Measurements from ENCODE around the gene HLA-DQB2. TPM values are rescaled to one million over a fixed set of nuclear protein-coding genes. Genes with fewer than 3 reads are reported as not detected.
"Not testable (repeated sequence)": the region's sequence is repeated elsewhere in the genome, so short reads cannot be mapped to it uniquely, and the experiment has no call there.

The HLA-DQB2 gene
- polyA plus RNA-seq (2011; rRNA removed): not detected in 2 replicates
- not detected in 2 replicates for polyA minus RNA-seq (2011; rRNA and poly(A)+ RNA removed)

DNA sequence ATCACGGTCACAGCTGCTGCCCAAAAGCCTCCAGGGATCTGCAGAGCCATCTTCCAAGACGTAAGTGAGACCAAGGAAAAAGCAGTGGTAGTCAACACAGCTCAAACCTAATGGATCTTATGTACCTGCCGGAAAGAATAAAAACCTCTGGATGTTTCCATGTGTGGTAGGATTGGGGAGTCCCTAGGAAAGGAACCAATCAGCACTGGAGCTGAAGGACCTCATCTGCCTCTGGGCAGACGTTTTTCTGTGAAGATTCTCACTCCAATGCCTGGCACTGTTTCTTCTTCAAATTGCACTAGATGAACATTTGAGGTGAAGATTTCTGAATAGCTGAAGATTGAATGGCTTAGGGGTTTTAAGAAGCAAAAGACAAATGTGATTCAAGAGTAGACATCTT is at the start of gene HLA-DQB2:
HLA-DQB2 (minus strand) TSS at position 112 of the 400 bp plus-strand sequence; CDS start at position 50, 62 bp downstream.
- Histone ChIP-seq H3K36me3 (ENCODE audit: control insufficient read depth, insufficient read depth, low read length) (no peaks in the 10 kb centered on the region), H3K4me3 (ENCODE audit: low read depth, low read length) (no peak within 1 kb of the TSS), H3K27me3 (ENCODE audit: control insufficient read depth, insufficient read depth, low read length) (peaks cover 1% of the 10 kb centered on the region; the same call in 1 of the 2 replicates)
- CTCF ChIA-PET: no interaction called here
- DNase-seq (ENCODE audit: low read depth): no peak
- POLR2A ChIA-PET: no interaction called here
- TF ChIP-seq CTCF (IDR thresholded peaks at IDR 0.05; ENCODE audit: insufficient read depth, low read depth, low read length): no peak

- POLR2A ChIA-PET: no interaction called here
- Histone ChIP-seq H3K36me3 (ENCODE audit: control insufficient read depth, insufficient read depth, low read length) (no peaks in the 10 kb centered on the region), H3K4me3 (ENCODE audit: low read depth, low read length) (no peak overlapping the region), H3K27me3 (ENCODE audit: control insufficient read depth, insufficient read depth, low read length) (peaks cover 6% of the 10 kb centered on the region)
- TF ChIP-seq CTCF (IDR thresholded peaks at IDR 0.05; ENCODE audit: insufficient read depth, low read depth, low read length): no peak
- CTCF ChIA-PET: interaction anchor here (0.7 to 1.6 kb wide), 3 partner anchors 12 to 59 kb away, joined by 3 to 4 read pairs (median 4); no protein-coding TSS in a partner anchor
- no peak for DNase-seq (ENCODE audit: low read depth)
Observed at GRCh38 chr6:32809171-32809570, 45.8 kb upstream of the HLA-DQB2 start.

DNA sequence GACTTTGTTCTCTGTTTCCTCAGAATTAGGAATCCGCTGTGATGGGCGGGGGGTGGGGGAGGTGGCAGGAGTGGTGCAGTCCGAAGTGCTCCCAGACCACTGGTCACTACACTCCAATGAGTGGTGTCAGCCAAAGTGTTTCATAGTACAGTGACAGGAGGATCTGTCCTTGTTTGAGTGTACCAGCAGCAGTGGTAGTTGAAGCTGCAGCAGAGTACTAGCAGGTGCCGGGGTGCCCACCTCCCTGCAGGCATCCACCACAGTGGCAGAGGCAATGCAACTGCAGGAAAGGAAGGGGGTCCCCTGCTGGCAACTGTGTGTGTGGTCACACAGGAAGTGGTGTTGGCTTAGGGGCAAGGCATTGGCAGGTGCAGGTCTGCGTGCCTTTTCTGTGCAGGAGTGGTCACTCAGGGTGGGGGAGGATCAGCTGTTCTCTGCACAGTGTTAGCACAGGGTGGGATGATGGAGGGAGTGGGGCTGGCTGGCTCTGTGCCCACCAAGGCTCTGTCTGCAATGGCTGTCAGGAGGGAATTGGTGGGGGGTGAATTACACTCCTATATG is 43.8 kb upstream of the HLA-DQB2 start:
- no peak for DNase-seq (ENCODE audit: low read depth)
- H3K27me3 ChIP-seq (ENCODE audit: control insufficient read depth, insufficient read depth, low read length): 0 out of 2 replicates have a peak, but pooled peaks cover 1% of the 10 kb centered on the region
- no peaks in the 10 kb centered on the region for H3K36me3 ChIP-seq (ENCODE audit: control insufficient read depth, insufficient read depth, low read length)
- H3K4me3 ChIP-seq (ENCODE audit: low read depth, low read length): no peak overlapping the region
- no peak for TF ChIP-seq CTCF (IDR thresholded peaks at IDR 0.05; ENCODE audit: insufficient read depth, low read depth, low read length)
- ChIA-PET POLR2A (no interaction called here), CTCF (interaction anchor here (1.2 to 1.3 kb wide), 2 partner anchors 14 to 562 kb away, joined by 3 read pairs; no protein-coding TSS in a partner anchor)

DNA sequence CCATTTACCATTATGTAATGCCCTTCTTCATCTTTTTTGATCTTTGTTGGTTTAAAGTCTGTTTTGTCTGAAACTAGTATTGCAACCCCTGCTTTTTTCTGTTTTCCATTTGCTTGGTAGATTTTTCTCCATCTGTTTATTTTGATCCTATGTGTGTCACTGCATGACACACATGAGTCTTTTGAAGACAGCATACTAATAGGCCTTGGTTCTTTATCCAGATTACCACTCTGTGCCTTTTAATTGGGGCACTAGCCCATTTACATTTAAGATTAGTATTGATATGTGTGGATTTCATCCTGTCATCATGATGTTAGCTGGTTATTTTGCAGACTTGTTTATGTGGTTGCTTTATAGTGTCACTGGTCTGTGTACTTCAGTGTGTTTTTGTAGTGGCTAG is 42.1 kb upstream of the HLA-DQB2 start:
- POLR2A ChIA-PET; DNase-seq (ENCODE audit: low read depth); H3K36me3 ChIP-seq (ENCODE audit: control insufficient read depth, insufficient read depth, low read length); H3K27me3 ChIP-seq (ENCODE audit: control insufficient read depth, insufficient read depth, low read length); H3K4me3 ChIP-seq (ENCODE audit: low read depth, low read length): not testable (repeated sequence)
- CTCF ChIA-PET: interaction anchor here (1.5 kb wide), 1 partner anchor 391 kb away, joined by 3 read pairs; no protein-coding TSS in a partner anchor

DNA sequence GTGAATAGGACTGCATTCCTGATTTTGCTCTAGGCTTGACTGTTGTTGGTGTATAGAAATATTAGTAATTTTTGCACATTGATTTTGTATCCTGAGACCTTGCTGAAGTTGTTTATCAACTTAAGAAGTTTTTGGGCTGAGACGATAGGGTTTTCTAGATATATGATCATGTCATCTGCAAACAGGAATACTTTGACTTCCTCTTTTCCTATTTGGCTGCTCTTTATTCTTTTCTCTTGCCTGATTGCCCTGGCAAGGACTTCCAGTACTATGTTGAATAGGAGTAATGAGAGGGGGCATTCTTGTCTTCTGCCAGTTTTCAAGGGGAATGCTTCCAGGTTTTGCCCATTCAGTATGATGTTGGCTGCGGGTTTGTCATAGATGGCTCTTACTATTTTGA is 40.1 kb upstream of the HLA-DQB2 start:
- ChIA-PET CTCF (interaction anchor here (1.3 kb wide), 1 partner anchor 36 kb away, joined by 3 read pairs; the partner anchor contains the start of gene TAP2), POLR2A (no interaction called here)
- peaks cover 3% of the 10 kb centered on the region for H3K27me3 ChIP-seq (ENCODE audit: control insufficient read depth, insufficient read depth, low read length)
- H3K36me3 ChIP-seq (ENCODE audit: control insufficient read depth, insufficient read depth, low read length): no peaks in the 10 kb centered on the region
- DNase-seq (ENCODE audit: low read depth): no peak
- no peak for TF ChIP-seq CTCF (IDR thresholded peaks at IDR 0.05; ENCODE audit: insufficient read depth, low read depth, low read length)
- H3K4me3 ChIP-seq (ENCODE audit: low read depth, low read length): no peak overlapping the region
